RWPE2 (cell line): ENCODE data around the gene VMAC.
"Not testable (repeated sequence)": the region's sequence is repeated elsewhere in the genome, so short reads cannot be mapped to it uniquely, and the experiment has no call there.

Source experiments
- ATAC-seq: fragments of 200-7000 bp; cut with Tn5 transposase; 3 replicates; pipeline ENCODE4 v1.9.1; 2021; ENCODE audit warnings: low read depth
- DNase-seq: peaks from one replicate; pipeline ENCODE4 v3.0.0-alpha.2; 2020; ENCODE audit warnings: low spot score
- H3K27ac ChIP-seq: fragments of 450-650 bp; 2 replicates; pipeline ENCODE4 v1.5.1; 2017; ENCODE audit warnings: mild to moderate bottlenecking; ENCODE audit not compliant: poor library complexity, severe bottlenecking
- H3K27me3 ChIP-seq: fragments of 250-450 bp; sonication (Bioruptor Pico); 2 replicates; pipeline ENCODE4 v1.5.1; 2021; ENCODE audit warnings: mild to moderate bottlenecking, moderate library complexity; ENCODE audit not compliant: insufficient read depth, poor library complexity, severe bottlenecking
- H3K36me3 ChIP-seq: fragments of 250-450 bp; sonication (Bioruptor Pico); 2 replicates; pipeline ENCODE4 v1.5.1; 2020; ENCODE audit warnings: low read depth, mild to moderate bottlenecking, moderate library complexity
- H3K4me1 ChIP-seq: fragments of 250-450 bp; sonication (Bioruptor Pico); 2 replicates; pipeline ENCODE4 v1.5.1; 2021; ENCODE audit warnings: mild to moderate bottlenecking, moderate library complexity; ENCODE audit not compliant: insufficient read depth, poor library complexity, severe bottlenecking
- H3K4me3 ChIP-seq: fragments of 250-450 bp; sonication (Bioruptor Pico); 2 replicates; pipeline ENCODE4 v1.5.1; 2021; ENCODE audit warnings: mild to moderate bottlenecking, moderate library complexity; ENCODE audit not compliant: severe bottlenecking
- H3K9me3 ChIP-seq: fragments of 250-450 bp; sonication (Bioruptor Pico); 2 replicates; pipeline ENCODE4 v1.5.1; 2021; ENCODE audit warnings: mild to moderate bottlenecking, moderate library complexity; ENCODE audit not compliant: severe bottlenecking
- TF ChIP-seq, protein P1 (sequence below): fragments of 450-650 bp; IDR thresholded peaks from one replicate; pipeline ENCODE4 v1.5.1; 2017; ENCODE audit warnings: mild to moderate bottlenecking, moderate library complexity; ENCODE audit not compliant: poor library complexity, severe bottlenecking

VMAC gene, protein sequence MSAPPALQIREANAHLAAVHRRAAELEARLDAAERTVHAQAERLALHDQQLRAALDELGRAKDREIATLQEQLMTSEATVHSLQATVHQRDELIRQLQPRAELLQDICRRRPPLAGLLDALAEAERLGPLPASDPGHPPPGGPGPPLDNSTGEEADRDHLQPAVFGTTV

DNA sequence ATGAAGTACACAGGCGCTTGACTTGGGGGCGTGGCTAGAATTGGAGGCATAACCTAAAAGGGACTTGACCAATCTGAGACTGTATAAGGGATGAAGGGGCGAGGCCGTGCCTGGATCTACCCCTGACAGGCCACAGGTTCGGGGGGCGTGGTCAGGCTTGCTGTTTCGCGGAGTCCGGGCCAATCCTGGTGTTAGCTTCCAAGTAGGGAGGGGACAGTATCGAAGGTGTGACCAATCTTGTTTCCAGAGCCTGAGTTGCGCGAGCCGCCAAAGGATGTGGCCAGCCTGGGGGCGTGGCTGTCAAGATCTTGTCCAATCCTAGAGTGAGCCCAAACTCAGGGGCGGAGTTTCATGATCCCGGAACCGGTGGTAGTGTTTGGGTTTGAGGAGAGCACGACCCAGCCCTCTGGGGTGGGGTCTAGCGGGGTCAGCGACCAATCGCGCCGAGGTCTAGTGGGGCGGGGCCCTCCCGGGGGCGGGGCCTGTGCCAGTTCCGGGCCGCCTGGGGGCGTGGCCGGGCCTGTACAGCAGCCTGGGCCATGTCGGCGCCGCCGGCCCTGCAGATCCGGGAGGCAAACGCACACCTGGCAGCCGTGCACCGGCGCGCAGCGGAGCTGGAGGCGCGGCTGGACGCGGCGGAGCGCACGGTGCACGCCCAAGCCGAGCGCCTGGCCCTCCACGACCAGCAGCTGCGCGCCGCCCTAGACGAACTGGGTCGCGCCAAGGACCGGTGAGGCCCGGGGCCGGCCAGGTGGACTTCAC, at the start of gene VMAC:
Gene VMAC, plus strand, starts transcription at position 521 of the 762 bp plus-strand sequence. Its CDS starts 19 bp downstream, at position 540.
- Histone ChIP-seq H3K36me3 (peaks cover 14% of the 10 kb centered on the region), H3K9me3 (no peaks in the 10 kb centered on the region), H3K4me3 (peak within 1 kb of the TSS; percentile 97), H3K4me1 (peaks cover 3% of the 10 kb centered on the region), H3K27ac (peak within 1 kb of the TSS; percentile 80), H3K27me3 (no peaks in the 10 kb centered on the region)
- peak; percentile 100 for DNase-seq
- ATAC-seq: peak; percentile 87
- TF ChIP-seq, protein P1, sequence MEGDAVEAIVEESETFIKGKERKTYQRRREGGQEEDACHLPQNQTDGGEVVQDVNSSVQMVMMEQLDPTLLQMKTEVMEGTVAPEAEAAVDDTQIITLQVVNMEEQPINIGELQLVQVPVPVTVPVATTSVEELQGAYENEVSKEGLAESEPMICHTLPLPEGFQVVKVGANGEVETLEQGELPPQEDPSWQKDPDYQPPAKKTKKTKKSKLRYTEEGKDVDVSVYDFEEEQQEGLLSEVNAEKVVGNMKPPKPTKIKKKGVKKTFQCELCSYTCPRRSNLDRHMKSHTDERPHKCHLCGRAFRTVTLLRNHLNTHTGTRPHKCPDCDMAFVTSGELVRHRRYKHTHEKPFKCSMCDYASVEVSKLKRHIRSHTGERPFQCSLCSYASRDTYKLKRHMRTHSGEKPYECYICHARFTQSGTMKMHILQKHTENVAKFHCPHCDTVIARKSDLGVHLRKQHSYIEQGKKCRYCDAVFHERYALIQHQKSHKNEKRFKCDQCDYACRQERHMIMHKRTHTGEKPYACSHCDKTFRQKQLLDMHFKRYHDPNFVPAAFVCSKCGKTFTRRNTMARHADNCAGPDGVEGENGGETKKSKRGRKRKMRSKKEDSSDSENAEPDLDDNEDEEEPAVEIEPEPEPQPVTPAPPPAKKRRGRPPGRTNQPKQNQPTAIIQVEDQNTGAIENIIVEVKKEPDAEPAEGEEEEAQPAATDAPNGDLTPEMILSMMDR: no peak

DNA sequence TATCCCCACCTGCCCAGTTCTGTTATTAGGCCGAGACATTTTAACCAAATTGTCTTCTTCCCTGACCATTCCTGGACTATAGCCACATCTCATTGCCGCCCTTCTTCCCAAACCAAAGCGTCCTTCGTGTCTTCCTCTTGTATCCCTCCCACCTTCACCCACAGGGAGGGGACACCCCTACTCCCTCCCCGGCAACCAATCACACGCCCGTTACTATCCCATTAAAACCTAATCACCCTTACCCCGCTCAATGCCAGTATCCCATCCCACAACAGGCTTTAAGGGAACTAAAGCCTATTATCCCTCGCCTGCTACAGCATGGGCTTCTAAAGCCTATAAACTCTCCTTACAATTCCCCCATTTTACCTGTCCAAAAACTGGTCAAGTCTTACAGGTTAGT, 49.5 kb upstream of the VMAC start:
- not testable (repeated sequence) for H3K4me3 ChIP-seq, H3K27ac ChIP-seq, ATAC-seq, H3K36me3 ChIP-seq, H3K4me1 ChIP-seq, DNase-seq, H3K27me3 ChIP-seq, H3K9me3 ChIP-seq

DNA sequence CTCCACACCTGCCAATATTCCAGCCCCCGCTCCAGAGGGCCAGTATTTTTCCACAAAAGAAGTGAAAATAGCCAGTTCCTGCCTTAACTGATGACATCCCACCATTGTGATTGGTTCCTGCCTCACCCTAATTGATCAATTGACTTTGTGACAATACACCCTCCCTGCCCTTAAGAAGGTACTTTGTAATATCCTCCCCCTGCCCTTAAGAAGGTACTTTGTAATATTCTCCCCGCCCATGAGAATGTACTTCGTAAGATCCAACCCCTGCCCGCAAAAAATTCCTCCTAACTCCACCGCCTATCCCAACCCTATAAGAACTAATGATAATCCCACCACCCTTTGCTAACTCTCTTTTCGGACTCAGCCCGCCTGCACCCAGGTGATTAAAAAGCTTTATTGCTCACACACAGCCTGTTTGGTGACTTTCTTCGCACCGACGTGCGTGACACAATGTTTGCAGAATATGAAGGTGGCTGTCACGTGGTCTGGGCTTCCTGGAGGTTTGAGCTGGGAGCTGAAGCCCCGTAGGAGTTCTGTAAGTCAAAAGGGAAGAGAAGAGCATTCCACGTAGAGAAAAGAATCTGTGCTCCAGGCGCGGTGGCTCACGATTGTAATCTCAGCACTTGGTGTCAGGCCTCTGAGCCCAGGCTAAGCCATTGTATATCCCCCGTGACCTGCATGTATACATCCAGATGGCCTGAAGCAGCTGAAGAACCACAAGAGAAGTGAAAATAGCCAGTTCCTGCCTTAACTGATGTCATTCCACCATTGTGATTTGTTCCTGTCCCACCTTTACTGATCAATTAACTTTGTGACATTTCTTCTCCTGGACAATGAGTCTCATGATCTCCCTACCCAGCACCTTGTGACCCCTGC, 47.2 kb upstream of the VMAC start:
- Histone ChIP-seq H3K9me3 (no peaks in the 10 kb centered on the region), H3K36me3 (no peaks in the 10 kb centered on the region), H3K4me3 (no peak overlapping the region), H3K27me3 (no peaks in the 10 kb centered on the region), H3K4me1 (no peaks in the 10 kb centered on the region), H3K27ac (no peak overlapping the region)
- ATAC-seq: no peak
- no peak for DNase-seq
- TF ChIP-seq, protein P1: no peak

DNA sequence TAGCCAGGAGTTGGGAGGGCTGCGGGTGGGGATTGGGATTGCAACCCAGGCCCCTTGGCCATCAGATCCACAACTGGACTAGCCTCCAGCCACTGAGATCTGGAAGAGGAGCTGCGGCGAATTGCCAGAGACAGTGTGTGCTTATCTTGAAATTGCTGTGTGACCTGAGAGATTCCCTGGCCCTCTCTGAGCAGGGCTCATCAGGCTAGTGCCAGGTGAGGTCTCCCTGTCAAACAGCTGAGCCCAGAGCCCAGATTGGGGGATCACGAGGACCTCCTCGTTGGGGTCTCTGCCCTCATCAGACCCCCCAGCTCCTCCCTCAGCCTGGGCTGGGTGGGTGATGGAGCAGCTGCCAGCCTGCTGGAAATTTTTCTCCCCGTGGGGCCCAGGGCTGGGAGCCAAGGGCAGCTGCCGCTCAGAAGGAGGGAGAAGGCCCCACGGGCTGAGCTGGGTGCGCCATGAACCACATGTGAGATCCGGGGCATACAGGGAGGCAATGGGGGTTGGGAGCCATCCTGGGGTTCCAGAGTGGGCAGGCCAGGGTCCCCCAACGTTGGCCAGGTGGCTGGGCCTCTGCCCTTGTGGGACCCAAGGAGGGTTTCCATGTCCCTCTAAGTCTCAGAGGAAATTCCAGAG, 41.5 kb upstream of the VMAC start:
- DNase-seq (no peak), ATAC-seq (no peak)
- TF ChIP-seq, protein P1: no peak
- no peaks in the 10 kb centered on the region for H3K27me3 ChIP-seq
- no peak overlapping the region for H3K4me3 ChIP-seq
- no peaks in the 10 kb centered on the region for H3K9me3 ChIP-seq
- H3K4me1 ChIP-seq: no peaks in the 10 kb centered on the region
- no peaks in the 10 kb centered on the region for H3K36me3 ChIP-seq
- H3K27ac ChIP-seq: no peak overlapping the region
